AG04450 (cell line): ENCODE results near the gene MYO5C. TPM values are rescaled to one million over a fixed set of nuclear protein-coding genes. Genes with fewer than 3 reads are reported as not detected.

Experiments used
- CTCF ChIA-PET: fragments of 300-600, 350-600 bp; formaldehyde crosslinking; extraction: SDS; loops from one replicate; lab custom pipeline; 2022; ENCODE audit warnings: antibody characterized with exemption, inconsistent platforms; lab: Charles Lee
- POLR2A ChIA-PET: fragments of 350-600 bp; formaldehyde crosslinking; extraction: SDS; loops from one replicate; lab custom pipeline; 2021; ENCODE audit warnings: antibody characterized with exemption, inconsistent platforms; lab: Yijun Ruan, JAX
- DNase-seq: peaks from one replicate; pipeline ENCODE4 v3.0.0-alpha.2; 2011; ENCODE audit warnings: low read depth, low spot score
- H3K27ac ChIP-seq: one replicate; pipeline ENCODE4 v1.5.1; 2012; ENCODE audit warnings: low read depth, low read length, control low read depth
- H3K27me3 ChIP-seq: one replicate; pipeline ENCODE4 v1.6.0; 2012; ENCODE audit warnings: low read length; ENCODE audit not compliant: control insufficient read depth, insufficient read depth
- H3K4me3 ChIP-seq: 2 replicates; pipeline ENCODE4 v1.5.1; 2011; ENCODE audit warnings: mild to moderate bottlenecking, low read depth, low read length, control low read depth
- H3K9me3 ChIP-seq: 2 replicates; pipeline ENCODE4 v1.5.1; 2012; ENCODE audit warnings: low read length; ENCODE audit not compliant: control insufficient read depth, insufficient read depth
- CTCF ChIP-seq: IDR thresholded peaks from 2 replicates; pipeline ENCODE4 v1.5.1; 2011; ENCODE audit warnings: low read depth, low read length, control low read depth, inconsistent platforms
- polyA plus RNA-seq: library from polyadenylated mRNA; depleted of rRNA; stranded (reverse); fragments of >200 nt; gene quantifications from 2 replicates; pipeline ENCODE4 v1.2.3, GENCODE V29; 2011

Gene MYO5C
- polyA plus RNA-seq, 1 experiment = 0.24 TPM

GRCh38 chr15:52180851-52181450 lies 114.7 kb downstream of the MYO5C start:
- no peak for DNase-seq
- no peak overlapping the region for H3K4me3 ChIP-seq
- POLR2A ChIA-PET = no interaction called here
- no peak overlapping the region for H3K27ac ChIP-seq
- no peaks in the 10 kb centered on the region for H3K27me3 ChIP-seq
- no peak for TF ChIP-seq CTCF
- CTCF ChIA-PET = no interaction called here
- no peaks in the 10 kb centered on the region for H3K9me3 ChIP-seq

GRCh38 chr15:52180196-52180835 lies 115.3 kb downstream of the MYO5C start:
- ChIA-PET CTCF (interaction anchor here (0.6 to 2.1 kb wide), 4 partner anchors 28 to 290 kb away, joined by 3 to 15 read pairs (median 6); no protein-coding TSS in a partner anchor), POLR2A (no interaction called here)
- peak overlapping the region; percentile 90 for H3K4me3 ChIP-seq
- no peak for DNase-seq
- peak overlapping the region; percentile 22 for H3K27ac ChIP-seq
- no peaks in the 10 kb centered on the region for H3K9me3 ChIP-seq
- no peak for TF ChIP-seq CTCF
- no peaks in the 10 kb centered on the region for H3K27me3 ChIP-seq

- H3K4me3 ChIP-seq = peak overlapping the region; percentile 90
- H3K9me3 ChIP-seq = no peaks in the 10 kb centered on the region
- ChIA-PET CTCF (interaction anchor here (0.6 to 2.1 kb wide), 6 partner anchors 29 to 290 kb away, joined by 3 to 15 read pairs (median 5); partner anchors contain the start of gene LEO1), POLR2A (interaction anchor here (0.6 to 1.0 kb wide), 2 partner anchors 17 to 76 kb away, joined by 3 to 4 read pairs; no protein-coding TSS in a partner anchor)
- H3K27me3 ChIP-seq = no peaks in the 10 kb centered on the region
- DNase-seq = no peak
- no peak for TF ChIP-seq CTCF
- peak overlapping the region; percentile 52 for H3K27ac ChIP-seq
These were observed 116.1 kb downstream of the MYO5C start for GRCh38 chr15:52179278-52180195.

- no peak for DNase-seq
- peak overlapping the region; percentile 3 for H3K27ac ChIP-seq
These were observed 116.8 kb downstream of the MYO5C start for GRCh38 chr15:52178765-52179164.

More at GRCh38 chr15:52178765-52179164, 116.8 kb downstream of the MYO5C start:
- no peaks in the 10 kb centered on the region for H3K9me3 ChIP-seq
- H3K4me3 ChIP-seq = peak overlapping the region; percentile 90
- H3K27me3 ChIP-seq = no peaks in the 10 kb centered on the region
- POLR2A ChIA-PET = interaction anchor here (0.6 to 1.0 kb wide), 2 partner anchors 16 to 75 kb away, joined by 3 to 4 read pairs; no protein-coding TSS in a partner anchor
- no peak for TF ChIP-seq CTCF
- CTCF ChIA-PET = interaction anchor here (0.9 to 2.1 kb wide), 5 partner anchors 30 to 289 kb away, joined by 3 to 15 read pairs (median 6); partner anchors contain the start of gene LEO1
